CD4-positive, CD25-positive, alpha-beta regulatory T cell (primary cell): ENCODE results near the gene POU2F3. TPM values are rescaled to one million over a fixed set of nuclear protein-coding genes. Genes with fewer than 3 reads are reported as not detected.
A peak's percentile ranks its signal among the peaks of the same experiment; 100 is the strongest.
"Not testable (repeated sequence)": the region's sequence is repeated elsewhere in the genome, so short reads cannot be mapped to it uniquely, and the experiment has no call there.

Source experiments
- ATAC-seq, 2 donors: fragments of 150-1000 bp; cut with Tn5 transposase; one replicate each; pipeline ENCODE4 v1.10.0; 2021; ENCODE audit warnings: low read depth in 2 of 2, moderate number of reproducible peaks in 2 of 2, moderate library complexity in 1 of 2
- DNase-seq, 3 donors: peaks; one replicate each; pipeline versions ENCODE4 v3.0.0 to v3.0.0-alpha.2; 2012 to 2022; ENCODE audit warnings: mixed read lengths in 1 of 3
- H3K27ac ChIP-seq: one replicate; pipeline ENCODE4 v1.7.0; 2013; ENCODE audit warnings: mild to moderate bottlenecking, low read length; ENCODE audit not compliant: insufficient read depth, poor library complexity, severe bottlenecking
- H3K27me3 ChIP-seq: one replicate; pipeline ENCODE4 v1.7.0; 2013; ENCODE audit warnings: low read length; ENCODE audit not compliant: control insufficient read depth, insufficient read depth
- H3K36me3 ChIP-seq: one replicate; pipeline ENCODE4 v1.7.0; 2013; ENCODE audit warnings: mild to moderate bottlenecking, low read length, moderate library complexity; ENCODE audit not compliant: control insufficient read depth, insufficient read depth
- H3K4me1 ChIP-seq: 2 replicates; pipeline ENCODE4 v1.7.0; 2013; ENCODE audit warnings: mild to moderate bottlenecking, low read length; ENCODE audit not compliant: insufficient read depth, control insufficient read depth, poor library complexity, severe bottlenecking
- H3K4me3 ChIP-seq: one replicate; pipeline ENCODE4 v1.7.0; 2013; ENCODE audit warnings: low read depth, mild to moderate bottlenecking, low read length, moderate library complexity
- H3K9me3 ChIP-seq, 2 experiments: 1 replicate in 1 of 2; 2 replicates in 1 of 2; pipeline ENCODE4 v1.7.0; 2013; ENCODE audit warnings: low read length in 2 of 2, mild to moderate bottlenecking in 1 of 2, moderate library complexity in 1 of 2; ENCODE audit not compliant: control insufficient read depth in 2 of 2
- H3K27ac Mint-ChIP-seq, 3 donors: one replicate each; pipeline ENCODE4 v1.8.0; 2020 to 2022; ENCODE audit warnings: mild to moderate bottlenecking in 3 of 3, mixed read lengths in 3 of 3, moderate library complexity in 2 of 3
- H3K27me3 Mint-ChIP-seq: one replicate; pipeline ENCODE4 v1.8.0; 2022; ENCODE audit warnings: mild to moderate bottlenecking, mixed read lengths
- H3K36me3 Mint-ChIP-seq: one replicate; pipeline ENCODE4 v1.8.0; 2020; ENCODE audit warnings: mixed read lengths
- H3K4me1 Mint-ChIP-seq, 4 donors: one replicate each; pipeline ENCODE4 v1.8.0; 2020 to 2022; ENCODE audit warnings: mixed read lengths in 4 of 4, mild to moderate bottlenecking in 1 of 4
- H3K4me3 Mint-ChIP-seq, 4 donors: one replicate each; pipeline ENCODE4 v1.8.0; 2020 to 2022; ENCODE audit warnings: mild to moderate bottlenecking in 4 of 4, mixed read lengths in 4 of 4, moderate library complexity in 3 of 4
- H3K9me3 Mint-ChIP-seq, 7 donors: one replicate each; pipeline ENCODE4 v1.8.0; 2020 to 2022; ENCODE audit warnings: mixed read lengths in 7 of 7, mild to moderate bottlenecking in 3 of 7, moderate library complexity in 2 of 7
- polyA plus RNA-seq, 4 donors: library from polyadenylated mRNA; unstranded; fragments of 300-500 nt; fragmentation: Illumina TruSeq; gene quantifications; one replicate each; pipeline ENCODE4 v1.2.3, GENCODE V29; 2021
- total RNA-seq: library from RNA; stranded (reverse); gene quantifications from one replicate; pipeline ENCODE4 v1.2.3, GENCODE V29; 2022

Gene POU2F3
- total and polyA plus RNA-seq, 5 donors from 2014 or later: not detected

GRCh38 chr11:120241277-120241676 is 1.3 kb downstream of the POU2F3 start:
- H3K36me3 ChIP-seq: no peaks in the 10 kb centered on the region
- no peaks in the 10 kb centered on the region for H3K4me1 ChIP-seq
- ATAC-seq (no peak), DNase-seq (no peak)
- no peaks in the 10 kb centered on the region for H3K9me3 ChIP-seq
- H3K27me3 Mint-ChIP-seq: peaks cover 67% of the 10 kb centered on the region
- H3K9me3 Mint-ChIP-seq: peaks cover 0 to 1% (median 0%) of the 10 kb centered on the region in 7 donors
- peaks cover 0 to 8% (median 2%) of the 10 kb centered on the region in 4 donors for H3K4me1 Mint-ChIP-seq
- H3K27ac Mint-ChIP-seq: no peak overlapping the region
- no peak overlapping the region for H3K27ac ChIP-seq
- H3K4me3 Mint-ChIP-seq: no peak overlapping the region
- no peak overlapping the region for H3K4me3 ChIP-seq
- H3K27me3 ChIP-seq: peaks cover 10% of the 10 kb centered on the region
- H3K36me3 Mint-ChIP-seq: no peaks in the 10 kb centered on the region

GRCh38 chr11:120243221-120243620 is 3.3 kb downstream of the POU2F3 start:
- ATAC-seq: no peak
- Mint-ChIP-seq H3K36me3 (no peaks in the 10 kb centered on the region), H3K9me3 (peaks cover 0 to 1% (median 0%) of the 10 kb centered on the region in 7 donors), H3K4me1 (peaks cover 0 to 16% (median 8%) of the 10 kb centered on the region in 4 donors), H3K27me3 (peaks cover 66% of the 10 kb centered on the region), H3K4me3 (no peak overlapping the region), H3K27ac (no peak overlapping the region)
- H3K4me3 ChIP-seq: no peak overlapping the region
- peaks cover 15% of the 10 kb centered on the region for H3K27me3 ChIP-seq
- DNase-seq: no peak
- no peaks in the 10 kb centered on the region for H3K36me3 ChIP-seq
- no peak overlapping the region for H3K27ac ChIP-seq
- no peaks in the 10 kb centered on the region for H3K9me3 ChIP-seq
- peaks cover under 1% of the 10 kb centered on the region for H3K4me1 ChIP-seq

- ATAC-seq: no peak
- DNase-seq: no peak
- Mint-ChIP-seq H3K27me3 (peaks cover 70% of the 10 kb centered on the region), H3K27ac (peak overlapping the region in 1 of 3 donors; percentile 68), H3K9me3 (peaks cover 0 to 1% (median 0%) of the 10 kb centered on the region in 7 donors), H3K4me1 (peaks cover 0 to 25% (median 14%) of the 10 kb centered on the region in 4 donors), H3K4me3 (no peak overlapping the region), H3K36me3 (no peaks in the 10 kb centered on the region)
- Histone ChIP-seq H3K4me1 (peaks cover 7% of the 10 kb centered on the region), H3K27me3 (peaks cover 16% of the 10 kb centered on the region), H3K4me3 (no peak overlapping the region), H3K27ac (no peak overlapping the region), H3K9me3 (no peaks in the 10 kb centered on the region), H3K36me3 (no peaks in the 10 kb centered on the region)
These were observed 4.8 kb downstream of the POU2F3 start for GRCh38 chr11:120244476-120245365.

GRCh38 chr11:120245434-120245833 is 5.5 kb downstream of the POU2F3 start:
- H3K4me1 ChIP-seq: peaks cover 7% of the 10 kb centered on the region
- H3K36me3 Mint-ChIP-seq: no peaks in the 10 kb centered on the region
- DNase-seq (no peak), ATAC-seq (no peak)
- no peak overlapping the region for H3K4me3 Mint-ChIP-seq
- peaks cover 0 to 25% (median 12%) of the 10 kb centered on the region in 4 donors for H3K4me1 Mint-ChIP-seq
- peaks cover 21% of the 10 kb centered on the region for H3K27me3 ChIP-seq
- H3K9me3 ChIP-seq: no peaks in the 10 kb centered on the region
- H3K9me3 Mint-ChIP-seq: peaks cover 0 to 2% (median 0%) of the 10 kb centered on the region in 7 donors
- H3K27me3 Mint-ChIP-seq: peaks cover 68% of the 10 kb centered on the region
- no peak overlapping the region for H3K27ac Mint-ChIP-seq
- H3K27ac ChIP-seq: no peak overlapping the region
- no peaks in the 10 kb centered on the region for H3K36me3 ChIP-seq
- H3K4me3 ChIP-seq: no peak overlapping the region

GRCh38 chr11:120248551-120249278 is 8.8 kb downstream of the POU2F3 start:
- DNase-seq (peak in 1 of 3 donors; percentile 76), ATAC-seq (peak; percentile 33 to 69)
- H3K27ac Mint-ChIP-seq: no peak overlapping the region
- no peak overlapping the region for H3K4me3 Mint-ChIP-seq
- H3K4me3 ChIP-seq: no peak overlapping the region
- H3K9me3 ChIP-seq: no peaks in the 10 kb centered on the region
- no peaks in the 10 kb centered on the region for H3K36me3 Mint-ChIP-seq
- no peaks in the 10 kb centered on the region for H3K36me3 ChIP-seq
- H3K27me3 ChIP-seq: peaks cover 17% of the 10 kb centered on the region
- peaks cover 0 to 2% (median 0%) of the 10 kb centered on the region in 7 donors for H3K9me3 Mint-ChIP-seq
- H3K4me1 Mint-ChIP-seq: peaks cover 0 to 25% (median 12%) of the 10 kb centered on the region in 4 donors
- H3K27me3 Mint-ChIP-seq: peaks cover 50% of the 10 kb centered on the region
- no peak overlapping the region for H3K27ac ChIP-seq
- peaks cover 7% of the 10 kb centered on the region for H3K4me1 ChIP-seq

- no peak overlapping the region for H3K27ac ChIP-seq
- no peak overlapping the region for H3K4me3 ChIP-seq
- H3K9me3 ChIP-seq: no peaks in the 10 kb centered on the region
- no peak overlapping the region for H3K4me3 Mint-ChIP-seq
- no peaks in the 10 kb centered on the region for H3K36me3 ChIP-seq
- peaks cover 7% of the 10 kb centered on the region for H3K4me1 ChIP-seq
- H3K27me3 ChIP-seq: peaks cover 14% of the 10 kb centered on the region
- DNase-seq (no peak), ATAC-seq (no peak)
- peaks cover 44% of the 10 kb centered on the region for H3K27me3 Mint-ChIP-seq
- H3K9me3 Mint-ChIP-seq: peaks cover 0 to 2% (median 0%) of the 10 kb centered on the region in 7 donors
- H3K27ac Mint-ChIP-seq: no peak overlapping the region
- H3K4me1 Mint-ChIP-seq: peaks cover 0 to 20% (median 12%) of the 10 kb centered on the region in 4 donors
- no peaks in the 10 kb centered on the region for H3K36me3 Mint-ChIP-seq
These were observed 9.6 kb downstream of the POU2F3 start for GRCh38 chr11:120249279-120250262.

GRCh38 chr11:120253377-120253776 is 13.4 kb downstream of the POU2F3 start:
- not testable (repeated sequence) for H3K4me1 ChIP-seq, H3K36me3 ChIP-seq, DNase-seq, H3K4me3 ChIP-seq, H3K9me3 Mint-ChIP-seq, H3K9me3 ChIP-seq, H3K27ac Mint-ChIP-seq, H3K4me1 Mint-ChIP-seq, H3K36me3 Mint-ChIP-seq, H3K27ac ChIP-seq, ATAC-seq, H3K4me3 Mint-ChIP-seq
- H3K27me3 Mint-ChIP-seq: peaks cover 50% of the 10 kb centered on the region
- peaks cover 15% of the 10 kb centered on the region for H3K27me3 ChIP-seq
